ENCODE measurements around the gene AADAC.
"Not testable (repeated sequence)": the region's sequence is repeated elsewhere in the genome, so short reads cannot be mapped to it uniquely, and the experiment has no call there.

Gene AADAC

GRCh38 chr3:151856641-151857040 lies 42.7 kb downstream of the AADAC start:
- DNase-seq (ENCODE audit: low read depth in 2 of 2) = no peak

GRCh38 chr3:151859233-151859673 lies 45.3 kb downstream of the AADAC start:
- DNase-seq (ENCODE audit: low read depth in 2 of 2) = no peak

DNA sequence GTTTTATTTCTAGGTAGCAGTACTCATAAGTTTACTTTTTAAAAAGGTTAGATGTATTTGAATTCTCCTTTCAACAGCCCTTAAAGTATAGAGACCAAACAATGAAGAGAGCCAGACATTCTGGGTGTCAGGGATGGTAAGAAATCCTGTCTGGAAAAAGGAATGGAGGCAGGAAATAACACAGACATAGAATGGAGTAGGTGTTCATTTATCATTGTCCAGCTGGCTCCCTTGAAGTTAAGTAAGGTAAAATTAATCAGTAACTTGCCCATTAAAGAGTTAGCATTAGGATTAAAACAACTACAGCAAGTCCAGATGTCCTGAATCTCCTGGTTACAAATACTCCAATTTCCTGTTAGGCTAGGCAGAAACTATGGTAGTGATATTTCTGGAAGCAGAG lies 46.0 kb downstream of the AADAC start:
- no peak for DNase-seq (ENCODE audit: low read depth in 2 of 2)

DNA sequence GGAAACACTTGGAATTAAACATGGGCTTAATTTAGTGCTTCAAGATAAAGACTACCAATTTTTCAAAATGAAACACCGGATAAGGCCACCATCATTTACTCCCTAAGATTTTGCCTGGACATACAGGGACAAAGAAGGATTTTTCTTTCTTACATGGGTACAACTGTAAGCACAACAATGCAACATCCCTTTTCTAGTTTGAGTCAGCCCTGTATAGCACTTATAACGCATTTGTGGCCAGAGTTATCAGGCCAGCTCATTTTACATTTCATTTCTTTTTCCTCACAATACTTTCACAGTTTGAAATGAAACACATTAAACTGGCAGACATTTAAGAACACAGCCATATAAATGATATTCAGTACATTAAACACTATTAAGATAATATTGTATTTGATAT lies 49.7 kb downstream of the AADAC start:
- no peak for DNase-seq (ENCODE audit: low read depth in 2 of 2)

DNA sequence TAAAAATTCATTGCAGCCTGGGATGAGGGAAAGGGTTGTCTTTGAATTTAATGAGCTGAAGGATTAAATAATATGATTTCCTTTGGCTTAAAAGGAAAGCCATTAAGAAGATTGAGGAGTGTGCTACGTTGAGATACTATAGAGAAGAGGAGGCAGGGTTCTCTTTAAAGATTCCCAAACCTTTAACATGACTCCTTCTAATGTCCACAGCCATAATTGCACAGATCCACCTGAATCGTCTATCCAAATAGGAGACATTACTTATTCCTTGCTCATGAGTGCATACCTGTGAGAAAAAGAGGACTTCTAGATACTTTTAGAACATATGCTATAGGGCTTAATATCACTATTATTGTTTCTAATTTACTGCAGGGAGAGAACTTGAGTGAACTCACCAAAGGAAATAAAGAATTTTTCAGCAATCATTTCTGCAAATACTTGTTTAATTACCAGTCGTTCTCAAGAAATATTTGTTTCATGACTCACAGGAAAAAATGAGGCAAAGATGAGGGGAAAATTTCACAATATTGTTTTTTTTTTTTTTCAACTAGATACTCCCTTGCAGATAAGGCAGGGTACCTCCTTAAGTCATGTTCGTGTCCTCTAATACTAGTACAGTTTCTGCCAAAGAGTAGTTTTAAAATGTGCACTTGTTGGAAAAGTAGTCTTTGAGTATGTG lies 50.6 kb downstream of the AADAC start:
- DNase-seq (ENCODE audit: low read depth in 2 of 2) = no peak

DNA sequence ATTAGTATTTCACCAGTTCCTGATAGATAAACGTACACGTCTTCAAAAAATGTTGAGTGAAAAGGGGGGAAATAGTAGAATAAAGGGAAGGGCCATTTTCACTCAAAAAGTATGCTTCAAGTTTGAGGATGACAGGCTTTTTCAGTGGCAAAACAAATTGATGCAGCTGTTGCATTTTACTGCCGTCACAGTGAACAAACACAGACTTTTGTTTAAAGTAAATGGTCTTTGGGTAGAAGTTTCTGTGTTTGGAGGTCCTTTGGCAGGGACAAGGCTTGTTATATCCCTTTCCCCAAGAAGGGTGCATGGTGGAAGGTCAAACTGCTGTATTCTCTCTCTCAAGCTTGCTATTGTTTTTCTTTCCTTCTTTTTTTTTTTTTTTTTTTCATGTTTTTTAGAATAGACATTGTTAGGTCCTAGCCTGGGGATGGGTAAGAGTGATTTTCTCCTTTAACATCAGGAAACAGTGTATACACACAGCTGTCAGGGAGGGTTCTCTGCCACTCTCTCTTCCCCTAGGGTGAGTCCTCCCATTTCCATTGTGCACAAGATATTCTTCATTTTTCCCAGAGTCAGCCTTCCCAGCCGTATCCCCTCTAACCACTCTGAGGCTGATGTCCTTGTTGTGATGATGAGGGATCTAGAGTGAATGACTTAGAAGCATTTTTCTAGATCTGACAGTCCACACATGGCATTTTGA lies 52.9 kb downstream of the AADAC start:
- no peak for DNase-seq (ENCODE audit: low read depth in 2 of 2)

- no peak for DNase-seq (ENCODE audit: low read depth in 2 of 2)
Measured at GRCh38 chr3:151867666-151868065, 53.8 kb downstream of the AADAC start.

DNA sequence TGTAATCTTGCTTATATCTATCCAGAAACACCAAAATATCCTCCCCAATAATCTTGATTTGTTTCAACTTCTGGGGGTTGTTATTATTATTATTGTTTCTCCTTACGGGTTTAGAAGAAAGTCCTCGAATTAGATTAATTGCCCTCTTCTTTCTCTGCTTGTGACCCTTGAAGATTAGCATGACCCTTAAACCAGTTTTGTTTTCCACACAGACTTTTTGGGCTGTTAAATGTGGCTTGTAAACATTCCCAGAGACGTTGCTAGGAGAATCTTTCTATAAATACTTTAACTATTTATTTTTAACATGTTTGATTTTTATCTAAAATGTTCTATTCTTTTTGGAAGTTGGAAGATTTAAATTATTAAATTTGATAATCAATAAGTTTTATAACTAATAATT lies 55.3 kb downstream of the AADAC start:
- DNase-seq (ENCODE audit: low read depth in 2 of 2) = no peak

- DNase-seq (ENCODE audit: low read depth in 2 of 2) = no peak
Measured at GRCh38 chr3:151871639-151872468, 57.9 kb downstream of the AADAC start.

DNA sequence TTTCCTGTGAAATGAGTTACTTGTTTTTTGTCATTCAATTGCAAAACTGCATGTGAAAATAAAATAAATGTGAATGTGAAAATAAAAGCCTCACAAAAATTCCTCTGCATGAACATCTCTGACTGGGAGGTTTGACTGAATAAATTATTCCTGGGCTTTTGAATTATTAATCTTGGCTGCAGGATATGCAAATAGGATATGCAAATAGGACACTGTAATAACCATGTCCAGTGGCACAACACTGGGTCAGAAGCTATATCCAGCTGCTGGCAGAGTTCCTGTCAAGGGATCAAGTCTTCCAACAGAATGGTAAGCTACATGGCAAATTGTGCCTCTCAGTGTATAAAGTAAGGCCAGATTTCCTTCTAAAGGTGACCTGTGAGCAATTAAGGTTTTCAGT lies 59.5 kb downstream of the AADAC start, which contains the start of gene SUCNR1:
TSS of gene SUCNR1 (plus strand) at position 246 of the 400 bp plus-strand sequence. CDS start 6,250 bp downstream, outside the sequence.
- no peak for DNase-seq (ENCODE audit: low read depth in 2 of 2)

- not testable (repeated sequence) for DNase-seq (ENCODE audit: low read depth in 2 of 2)
Measured at GRCh38 chr3:151874079-151874478, 60.2 kb downstream of the AADAC start.

DNA sequence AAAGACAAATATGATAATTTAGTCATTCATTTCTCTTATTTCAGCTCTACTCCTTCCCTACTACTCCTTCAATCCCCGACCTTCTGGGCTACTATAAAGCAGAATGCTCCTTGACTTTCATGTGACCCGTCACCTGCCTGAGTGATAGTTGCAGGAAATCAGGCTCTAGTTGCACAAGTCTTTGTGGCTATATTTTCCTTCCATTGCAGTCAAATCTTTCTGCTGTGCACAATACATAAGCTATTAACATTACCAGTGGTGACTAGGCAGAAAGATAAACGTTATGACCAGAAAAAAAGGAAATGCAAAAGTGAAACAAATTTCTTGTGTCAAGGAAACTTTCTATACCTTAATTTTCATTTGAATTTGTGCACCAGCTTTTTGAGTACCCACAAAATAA lies 61.8 kb downstream of the AADAC start:
- no peak for DNase-seq (ENCODE audit: low read depth in 2 of 2)

GRCh38 chr3:151877269-151877668 lies 63.4 kb downstream of the AADAC start:
- no peak for DNase-seq (ENCODE audit: low read depth in 2 of 2)
